SKM-1 (cell line): ENCODE data around the gene CEP135.

Experiments
- DNase-seq: peaks from one replicate; lab custom pipeline; 2025; ENCODE audit not compliant: unreplicated experiment; lab: John Stamatoyannopoulos, UW

CEP135 gene

DNA sequence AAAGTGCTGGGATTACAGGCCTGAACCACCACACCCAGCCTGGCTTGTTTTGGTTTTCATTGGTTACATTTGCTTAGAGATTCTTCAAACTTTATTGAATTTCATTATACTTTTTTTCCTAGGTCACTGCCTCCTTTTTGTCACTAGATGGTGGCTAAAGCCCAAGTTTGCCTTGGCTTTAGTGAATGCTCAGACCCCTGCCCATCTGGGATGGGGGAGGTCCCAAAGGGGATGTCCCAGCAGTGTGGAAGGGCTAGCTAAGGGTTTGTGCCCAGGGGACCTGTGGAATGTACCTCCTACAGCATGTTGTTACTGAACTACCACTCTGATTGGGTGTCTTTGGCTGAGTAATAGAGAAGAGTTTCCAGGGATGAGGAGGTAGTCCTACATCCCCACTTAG, 58.4 kb downstream of the CEP135 start:
- no peak for DNase-seq

DNA sequence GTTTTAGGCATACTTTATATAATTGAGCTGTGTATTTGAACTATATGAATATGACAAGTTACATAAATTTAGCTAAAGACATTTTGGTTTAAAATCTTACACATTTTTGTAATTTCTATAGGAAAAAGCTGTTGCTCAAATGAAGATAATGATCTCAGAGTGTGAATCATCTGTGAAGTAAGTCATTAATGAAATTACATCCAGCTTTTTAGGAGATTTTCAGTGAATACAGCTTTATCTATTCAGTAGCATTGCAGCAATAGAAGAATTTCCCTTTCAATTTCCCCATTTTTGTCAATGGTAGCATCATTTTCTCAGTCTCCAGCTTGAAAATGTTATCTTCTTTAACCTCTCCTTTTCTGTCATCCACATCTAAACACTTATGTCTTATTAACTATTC, 59.5 kb downstream of the CEP135 start:
- DNase-seq: no peak

DNA sequence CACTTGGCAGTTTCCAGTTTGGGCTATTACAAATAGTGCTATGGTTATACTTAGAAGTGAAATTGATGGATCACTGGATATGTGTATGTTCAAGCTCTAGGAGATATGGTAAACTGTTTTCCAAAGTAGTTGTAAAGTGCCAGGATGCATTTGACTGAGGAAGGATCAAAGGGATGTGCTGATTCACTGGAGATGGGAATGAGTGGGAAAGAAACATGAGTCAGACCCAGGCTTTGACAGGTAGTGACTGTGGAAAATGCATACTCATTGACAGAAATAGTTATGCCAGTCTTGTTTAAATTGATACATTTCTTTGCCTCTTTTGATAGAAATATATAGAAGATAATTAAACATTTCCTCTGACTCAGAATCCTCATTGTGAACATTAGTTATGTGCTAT, 77.9 kb downstream of the CEP135 start:
- no peak for DNase-seq

DNA sequence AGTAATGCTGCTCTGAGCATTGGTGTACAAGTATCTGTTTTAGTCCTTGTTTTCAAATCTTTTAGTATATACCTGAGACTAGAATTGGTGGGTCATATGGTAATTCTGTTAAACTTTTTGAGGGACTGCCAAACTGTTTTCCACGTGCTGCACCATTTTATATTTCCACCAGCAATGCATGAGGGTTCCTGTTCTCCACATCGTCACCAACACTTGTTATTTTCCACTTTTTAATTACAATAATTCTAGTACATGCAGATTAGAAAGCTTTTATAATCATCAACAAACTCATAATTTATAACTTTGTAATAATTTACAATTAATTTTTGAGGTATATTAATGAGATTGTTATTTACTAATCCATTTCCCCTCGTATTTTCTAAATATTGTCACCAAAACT, 79.4 kb downstream of the CEP135 start:
- no peak for DNase-seq

DNA sequence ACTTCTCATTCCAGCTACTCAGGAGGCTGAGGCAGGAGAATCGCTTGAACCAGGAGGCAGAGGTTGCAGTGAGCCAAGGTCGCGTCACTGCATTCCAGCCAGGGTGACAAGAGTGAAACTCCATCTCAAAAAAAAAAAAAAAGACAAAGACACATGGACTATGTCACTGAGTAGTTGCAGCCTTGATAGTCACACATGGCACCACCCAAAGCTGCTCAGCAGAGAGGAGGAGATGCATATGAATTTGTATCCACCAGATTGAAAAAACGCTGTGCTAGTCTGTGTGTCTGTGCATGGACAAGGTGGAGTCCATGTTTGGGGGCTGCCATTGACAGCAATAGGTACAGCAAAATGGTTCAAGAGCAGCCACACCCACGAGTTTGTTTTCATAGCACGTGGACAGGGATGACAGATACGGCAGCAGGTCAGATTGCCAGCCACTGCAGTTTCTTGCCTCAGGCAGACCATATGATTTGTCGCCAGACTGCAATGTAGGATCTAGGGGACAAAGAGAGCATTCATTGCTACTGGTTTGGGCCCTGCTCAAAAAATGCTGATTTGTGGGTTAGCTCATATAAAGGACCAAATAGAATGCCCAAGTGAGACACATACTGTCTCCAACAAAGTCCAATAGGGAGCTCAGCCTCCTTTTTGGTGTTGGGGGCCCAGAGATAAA, 89.9 kb downstream of the CEP135 start:
- DNase-seq: no peak

DNA sequence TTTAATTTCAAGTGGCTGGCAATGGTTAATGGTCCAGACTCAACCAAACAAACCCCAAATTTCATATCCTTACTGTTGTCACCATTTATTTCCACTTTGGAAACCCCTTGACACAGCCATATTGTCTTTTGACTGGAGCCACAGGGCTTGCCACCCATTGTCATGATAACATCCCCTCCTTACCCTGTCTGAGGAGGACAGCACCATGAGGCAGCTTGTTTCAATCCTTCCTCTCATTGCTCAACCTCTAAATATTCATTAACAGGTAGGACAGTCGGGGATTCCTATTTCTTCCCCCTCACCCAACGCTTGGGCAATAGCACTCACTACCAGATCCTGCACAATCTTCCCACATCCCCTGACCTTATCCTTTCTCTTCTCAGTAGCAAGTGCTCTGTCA, 92.1 kb downstream of the CEP135 start:
- no peak for DNase-seq

DNA sequence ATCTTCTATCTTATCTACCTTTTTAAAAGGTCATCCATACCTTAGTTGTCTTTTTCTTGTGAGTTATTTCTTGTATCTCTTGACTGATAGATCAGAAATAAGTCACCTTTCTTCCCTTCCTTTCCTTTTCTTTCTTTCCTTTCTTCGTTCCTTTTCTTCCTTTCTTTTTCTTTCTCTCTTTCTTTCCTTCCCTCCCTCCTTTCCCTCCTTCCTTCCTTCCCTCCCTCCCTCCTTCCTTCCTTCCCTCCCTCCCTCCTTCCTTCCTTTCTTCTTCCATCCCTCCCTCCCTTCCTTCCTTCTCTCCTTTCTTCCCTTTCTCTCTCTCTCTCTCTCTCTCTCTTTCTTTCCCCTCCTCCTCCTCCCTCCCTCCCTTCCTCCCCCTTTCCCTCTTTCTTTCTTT, 93.5 kb downstream of the CEP135 start:
- DNase-seq: no peak

DNA sequence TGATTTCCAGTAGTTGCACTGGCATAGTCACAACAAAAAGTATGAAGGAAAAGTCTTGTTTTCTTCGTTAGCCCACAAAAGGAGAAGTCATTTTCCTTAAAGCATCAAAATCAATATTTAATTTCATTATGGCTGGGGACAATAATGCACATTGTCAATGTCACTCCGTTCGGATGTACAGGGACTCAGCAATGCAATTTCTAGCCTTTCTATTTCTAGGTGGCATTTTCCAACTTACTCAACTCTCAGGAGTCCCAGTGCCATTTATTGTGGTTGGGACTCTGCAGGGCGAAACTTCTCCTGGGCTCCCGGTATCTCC, 99.6 kb downstream of the CEP135 start:
- DNase-seq: no peak

DNA sequence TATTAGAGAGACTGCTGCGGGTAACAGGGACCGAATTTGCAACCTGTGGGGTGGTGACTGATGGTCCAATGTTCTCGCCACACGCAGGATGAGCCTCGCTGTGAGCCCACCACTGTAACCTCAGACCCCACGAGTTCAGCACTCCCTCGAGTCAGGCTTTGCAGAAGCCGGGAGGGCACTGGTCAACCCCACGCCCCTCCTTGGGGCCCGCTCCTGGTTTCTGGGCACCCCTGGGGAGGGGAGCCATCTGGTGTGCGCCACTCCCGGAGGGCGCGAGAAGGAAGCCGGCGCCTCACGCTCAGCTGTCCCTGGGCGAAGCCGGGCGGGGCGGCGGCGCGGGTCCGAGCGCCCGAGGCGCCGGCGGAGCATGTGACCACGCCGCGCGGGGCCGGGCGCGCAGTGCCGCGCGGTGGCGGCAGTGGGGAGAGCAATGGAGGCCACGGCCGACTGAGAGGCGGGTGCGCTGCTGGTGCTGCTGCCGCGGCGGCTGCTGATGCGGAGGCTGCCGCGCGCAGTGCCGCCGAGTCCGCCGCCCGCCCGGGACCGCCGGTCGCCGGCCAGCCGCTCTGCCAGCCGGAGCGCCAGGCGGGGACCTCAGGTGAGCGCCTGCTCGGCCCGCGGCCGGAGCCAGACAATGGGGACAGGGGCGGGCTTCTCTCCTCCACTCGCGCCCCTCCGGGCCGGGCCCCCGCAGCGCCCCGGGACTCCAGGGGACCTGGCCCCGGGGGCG, 100.1 kb downstream of the CEP135 start:
- peak; percentile 38 for DNase-seq

DNA sequence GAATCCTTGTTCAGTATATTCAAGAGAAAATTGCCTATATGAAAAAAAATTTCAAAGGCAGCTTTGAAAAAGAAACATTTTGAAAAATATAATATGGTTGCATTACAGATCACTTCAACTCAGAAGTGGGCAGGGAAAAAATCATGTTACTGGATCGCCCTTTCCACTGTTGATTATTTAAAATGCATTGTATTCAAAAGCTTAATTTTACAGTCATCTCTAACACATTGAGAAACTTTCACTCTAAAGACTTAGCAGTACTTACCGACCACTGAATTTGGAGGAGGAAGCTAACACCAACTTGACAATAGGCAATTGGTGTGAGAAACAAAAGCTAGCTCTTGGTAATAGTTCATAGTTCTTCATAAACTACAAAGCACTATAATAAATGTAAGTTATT, 101.9 kb downstream of the CEP135 start:
- DNase-seq: no peak

DNA sequence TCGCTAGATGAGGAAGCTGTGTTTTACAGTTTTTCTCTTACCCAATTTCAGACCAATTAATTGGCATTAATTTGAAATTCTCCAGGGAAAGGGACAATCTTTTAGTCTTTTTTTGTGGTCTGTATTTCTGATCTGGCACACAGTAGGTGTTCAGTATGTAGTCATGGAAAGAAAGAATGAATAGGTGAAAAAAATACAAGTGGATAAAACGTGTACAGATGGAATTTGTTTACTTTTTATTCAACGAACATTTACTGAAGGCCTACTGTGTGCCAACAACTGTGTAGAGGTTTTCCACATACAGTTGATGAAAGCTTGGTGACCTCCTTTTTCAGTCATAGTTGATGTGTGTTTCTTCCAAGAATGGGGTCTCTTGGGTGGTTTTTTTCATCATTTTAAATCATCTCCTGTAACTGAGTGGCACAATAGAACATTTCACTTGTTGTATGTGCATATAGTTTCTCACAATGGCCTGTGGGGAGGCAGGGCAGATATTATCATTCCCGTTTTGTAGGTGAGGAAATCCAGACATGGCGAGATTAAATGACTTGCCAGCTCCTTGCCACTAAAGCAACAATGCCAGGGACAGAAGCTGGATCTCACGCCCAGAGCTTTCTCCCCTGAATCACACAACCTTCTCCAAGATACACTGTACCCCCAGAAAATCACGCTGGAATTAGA, 102.4 kb downstream of the CEP135 start:
- no peak for DNase-seq

DNA sequence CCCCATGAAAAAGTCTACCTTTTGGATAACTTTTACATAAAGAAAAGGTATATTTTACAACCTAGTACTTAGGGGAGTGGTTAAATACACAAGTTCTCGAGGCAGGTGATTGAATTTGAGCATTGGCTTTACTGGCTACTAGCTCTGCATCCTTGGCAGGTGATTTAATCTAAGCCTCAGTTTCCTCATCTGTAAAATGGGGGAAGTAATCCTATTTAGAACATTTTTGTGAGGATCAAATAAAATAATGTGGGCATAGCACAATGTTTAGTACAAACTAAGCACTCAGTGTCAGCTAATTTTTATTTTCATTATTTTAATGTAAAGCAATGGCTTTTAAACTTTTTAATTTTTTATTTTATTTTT, 102.9 kb downstream of the CEP135 start:
- DNase-seq: no peak

DNA sequence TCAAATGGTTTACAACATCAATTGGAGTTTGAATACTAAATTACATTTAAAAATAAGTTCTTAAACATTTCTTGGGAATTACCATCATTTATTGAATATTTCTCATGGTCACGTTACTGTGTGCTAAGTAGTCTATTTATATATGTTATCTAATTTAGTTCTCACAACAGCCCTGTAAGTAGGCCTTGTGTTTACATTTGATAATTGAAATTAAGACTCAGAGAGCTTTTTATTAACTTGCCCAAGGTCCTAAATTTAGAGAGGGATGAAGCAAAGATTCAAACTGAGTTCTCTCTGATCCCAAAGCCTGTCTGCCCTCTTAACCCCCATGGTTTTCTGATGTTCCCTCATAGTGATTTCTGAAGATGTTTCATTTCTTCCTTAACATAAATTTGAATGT, 103.7 kb downstream of the CEP135 start:
- no peak for DNase-seq

DNA sequence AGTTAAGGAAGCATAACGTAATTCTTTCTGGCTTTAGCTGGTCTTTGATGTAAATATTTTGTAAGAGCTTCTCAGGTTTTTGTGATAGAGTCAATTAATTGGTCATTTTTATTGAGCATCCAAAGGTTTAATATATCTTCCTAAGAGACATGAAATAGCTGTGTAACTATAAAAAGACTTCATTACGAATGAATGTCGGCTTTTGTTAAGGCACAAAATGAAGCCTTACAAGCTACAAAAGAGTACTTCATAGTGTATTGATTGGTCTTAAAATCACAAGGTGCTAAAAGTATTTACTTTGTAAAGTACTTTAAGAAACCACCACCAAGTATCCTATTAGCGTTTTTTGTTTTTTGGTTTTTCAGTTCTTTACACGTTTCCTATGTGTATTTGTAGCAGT, 104.2 kb downstream of the CEP135 start:
- DNase-seq: no peak

DNA sequence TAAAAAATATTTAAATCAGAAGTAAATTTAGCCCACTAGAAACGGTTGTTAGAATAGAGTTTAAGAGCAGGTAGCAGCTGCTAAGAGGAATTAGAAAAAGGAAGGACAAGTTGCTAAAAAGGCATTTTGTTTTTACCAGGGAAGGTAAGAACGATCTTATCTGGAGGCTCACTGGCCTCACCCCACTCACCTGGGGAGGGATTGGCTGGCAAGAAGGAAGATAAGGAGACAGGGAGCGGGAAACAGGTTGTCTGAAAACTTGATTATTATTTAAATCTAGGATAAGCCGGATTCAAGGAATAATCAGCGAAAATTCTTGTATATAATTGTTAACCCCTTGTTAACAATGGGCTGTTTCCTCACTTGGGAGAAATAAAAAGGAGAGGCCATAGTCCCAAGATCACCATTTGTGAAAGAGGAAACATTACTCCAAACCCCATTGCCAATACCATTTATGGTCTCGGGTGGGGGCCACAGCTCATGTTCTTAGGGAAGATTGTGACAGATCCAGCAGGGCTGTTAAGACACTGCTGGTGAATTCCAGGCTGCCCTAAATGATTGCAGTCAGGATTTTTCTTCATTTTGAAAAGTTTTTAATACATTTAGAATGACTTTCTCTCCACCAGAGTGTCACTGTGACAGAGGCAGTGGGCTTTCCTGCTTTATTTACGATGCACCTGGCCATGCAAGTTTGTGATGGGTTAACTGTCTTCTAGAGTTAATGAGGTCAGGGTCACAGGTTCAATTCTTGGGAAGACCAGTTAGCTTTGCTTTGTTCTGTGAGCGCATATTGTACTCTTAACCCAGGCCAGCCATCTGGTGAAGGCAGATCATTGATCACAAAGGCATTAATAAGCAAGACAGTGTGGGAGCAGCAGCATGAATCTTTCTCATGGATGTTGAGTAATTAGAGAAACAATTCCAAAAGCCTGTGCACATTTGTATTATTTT, 106.6 kb downstream of the CEP135 start:
- no peak for DNase-seq

DNA sequence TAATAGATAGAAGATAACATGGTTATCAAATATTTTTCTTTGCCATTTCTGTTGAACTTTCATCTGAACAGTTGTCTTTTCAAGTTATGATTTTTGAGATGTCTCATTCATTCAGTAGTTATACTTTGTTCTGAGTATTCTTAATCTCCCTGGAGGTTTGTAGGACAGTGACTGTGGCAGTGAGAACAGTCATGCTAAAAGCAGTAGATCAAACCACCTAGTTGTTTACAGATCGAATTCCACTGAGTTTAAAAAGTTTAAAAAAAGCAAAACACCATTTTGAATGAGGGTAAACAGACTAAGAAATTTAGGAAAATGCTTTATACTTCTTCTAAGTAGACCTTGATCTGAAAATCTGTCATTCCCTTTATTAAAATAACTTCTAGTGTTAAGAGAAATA, 107.2 kb downstream of the CEP135 start:
- no peak for DNase-seq

DNA sequence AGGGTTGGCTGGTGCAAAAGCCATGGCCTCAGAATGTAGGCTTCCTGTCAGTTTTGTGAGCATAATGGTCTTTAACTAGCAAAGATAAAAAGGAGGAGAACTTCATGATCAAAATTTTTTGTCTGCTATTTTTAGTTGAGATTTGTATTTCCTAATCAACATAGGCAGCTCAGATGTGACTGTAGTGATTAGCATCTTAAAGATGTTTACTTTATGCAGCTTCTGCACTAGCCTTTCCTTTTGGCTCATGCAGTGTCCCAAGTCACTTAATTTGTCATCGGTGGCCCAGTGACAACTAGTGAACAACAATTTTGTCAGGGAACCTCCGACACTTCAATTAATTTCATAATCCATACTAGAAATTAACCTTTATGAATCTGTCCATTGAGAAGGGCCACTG, 109.8 kb downstream of the CEP135 start:
- no peak for DNase-seq

DNA sequence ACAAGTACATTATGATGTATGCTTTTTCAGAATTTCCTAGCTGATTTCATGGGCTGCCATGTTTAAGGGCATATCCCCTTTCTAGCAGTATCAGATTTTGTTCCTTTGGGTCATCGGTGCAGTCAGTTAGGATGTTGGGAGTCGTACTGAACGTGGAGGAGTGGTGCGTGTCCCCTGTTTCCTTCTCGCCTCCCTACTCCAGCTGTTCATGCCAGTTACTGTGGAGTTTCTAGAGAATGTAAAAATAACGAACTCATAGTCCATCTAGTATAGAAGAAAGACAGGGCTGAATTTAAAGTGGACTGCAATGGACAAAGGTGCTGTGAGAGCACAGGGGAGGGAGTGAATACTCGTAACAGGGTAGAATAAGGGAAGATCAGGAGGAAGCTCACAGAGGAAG, 111.3 kb downstream of the CEP135 start:
- no peak for DNase-seq

DNA sequence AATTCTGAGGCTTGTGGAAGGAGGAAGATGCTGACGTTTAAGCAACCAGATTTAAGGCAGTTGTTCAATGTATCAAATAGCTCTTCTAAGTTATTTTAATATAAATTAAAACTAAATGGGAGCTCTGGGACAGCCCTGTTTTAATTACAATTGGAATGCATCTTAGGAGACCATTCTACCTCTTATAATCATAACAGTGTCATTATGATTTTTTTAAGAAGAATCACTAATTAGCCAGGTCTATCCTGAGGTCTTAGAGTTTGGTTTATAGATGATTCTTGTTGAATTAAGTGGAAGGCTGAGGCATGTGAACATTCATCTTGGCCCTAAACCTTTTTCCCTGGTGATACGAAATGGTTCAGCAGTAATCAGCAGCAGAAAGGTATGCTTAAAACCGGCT, 113.4 kb downstream of the CEP135 start:
- no peak for DNase-seq

DNA sequence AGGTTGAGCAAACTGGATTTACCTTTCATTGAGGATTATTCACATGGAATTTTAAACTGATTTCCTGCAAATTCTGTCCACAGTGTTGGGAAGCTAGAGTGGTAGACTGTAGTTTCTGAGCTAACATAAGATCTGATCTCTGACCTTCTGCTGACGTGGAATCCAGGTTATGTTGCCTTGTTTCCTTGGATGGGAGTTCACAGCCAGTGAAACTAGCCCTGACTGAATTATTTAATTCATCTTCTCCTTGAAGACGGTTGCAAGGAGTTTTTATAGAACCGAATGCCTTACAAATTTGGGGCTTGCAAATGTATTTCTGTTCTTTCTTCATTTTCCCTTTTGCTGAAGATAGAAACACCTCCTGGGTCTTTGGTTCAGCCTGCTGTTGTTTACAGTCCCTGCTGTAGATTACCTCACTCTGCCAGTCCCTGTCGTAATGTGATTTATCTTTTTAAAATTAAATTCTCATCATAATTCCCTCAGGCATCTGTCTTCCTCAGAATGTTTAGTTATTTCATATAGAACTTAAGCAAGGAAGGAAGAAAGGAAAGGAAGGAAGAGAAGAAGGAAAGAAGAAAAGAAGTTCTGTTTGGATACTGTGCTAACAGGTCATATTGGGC, 113.9 kb downstream of the CEP135 start:
- DNase-seq: no peak

DNA sequence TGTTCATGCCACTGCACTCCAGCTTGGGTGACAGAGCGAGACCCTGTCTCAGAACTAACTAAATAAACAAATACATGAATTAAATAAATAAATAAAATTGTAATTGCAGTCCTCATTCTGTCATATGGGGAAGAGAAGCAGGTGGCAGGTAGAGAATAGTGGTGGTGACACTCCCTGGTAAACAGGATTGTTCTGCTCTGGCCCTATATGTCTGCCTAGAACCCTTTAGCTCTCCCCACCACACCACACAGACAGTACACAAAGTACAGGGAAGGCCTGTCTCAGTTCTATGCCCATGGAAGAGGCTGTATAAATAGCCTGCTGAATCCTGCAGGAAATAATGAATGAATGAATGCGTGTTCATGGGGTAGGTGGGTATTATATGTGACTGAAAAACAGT, 117.7 kb downstream of the CEP135 start:
- DNase-seq: no peak
